K562 (cell line): Measurements from ENCODE around the gene TYW5. TPM values are rescaled to one million over a fixed set of nuclear protein-coding genes. Genes with fewer than 3 reads are reported as not detected.

Experiments
- ATAC-seq: fragments of 200-7000 bp; cut with Tn5 transposase; 3 replicates; pipeline ENCODE4 v1.9.1; 2020; ENCODE audit warnings: moderate library complexity
- BruUV-seq: library from RNA; stranded (reverse); fragments of 400-500 nt; replicated peaks from 2 replicates; lab custom pipeline; 2021; lab: Mats Ljungman, UMichigan
- CTCF ChIA-PET: fragments of 300-600 bp; formaldehyde crosslinking; extraction: SDS; loops from one replicate; lab custom pipeline; 2021; ENCODE audit warnings: low intra/inter-chr PET ratio; lab: Yijun Ruan, JAX
- POLR2A ChIA-PET: fragments of 300-600, 350-650 bp; sonication (Branson Sonifier 250); formaldehyde crosslinking; extraction: SDS; loops from one replicate; lab custom pipeline; 2021; ENCODE audit warnings: antibody characterized with exemption, inconsistent platforms; lab: Yijun Ruan, JAX
- DNase-seq, 4 experiments: peaks; one replicate each; pipeline versions ENCODE4 v3.0.0 to v3.0.0-alpha.2; 2011 to 2018; ENCODE audit warnings: low spot score in 3 of 4, mixed read lengths in 3 of 4; ENCODE audit errors: extremely low read depth in 1 of 4
- FAIRE-seq: peaks from 2 replicates; lab custom pipeline; 2011; peaks lifted over from hg19 to GRCh38; lab: Jason Lieb, UNC
- H2AFZ ChIP-seq: 2 replicates; pipeline ENCODE4 v1.6.0; 2011; ENCODE audit warnings: low read depth, low read length, control low read depth, inconsistent platforms
- H3K27ac ChIP-seq: fragments of 200-600 bp; 3 replicates; pipeline ENCODE4 v1.8.0; 2011; ENCODE audit warnings: low read depth, mild to moderate bottlenecking, control low read depth, inconsistent platforms, low read length, moderate library complexity, mixed read lengths; ENCODE audit errors: extremely low read depth
- H3K27me3 ChIP-seq, 2 experiments: fragments of 300-600 bp in 1 of 2; 2 replicates in 1 of 2; 3 replicates in 1 of 2; pipeline versions ENCODE4 v1.6.0 to v1.8.0; 2011; ENCODE audit warnings: inconsistent platforms in 2 of 2, low read length in 2 of 2, mild to moderate bottlenecking in 1 of 2, mixed read lengths in 1 of 2, moderate library complexity in 1 of 2; ENCODE audit not compliant: control insufficient read depth in 2 of 2, insufficient read depth in 2 of 2
- H3K36me3 ChIP-seq: fragments of 300-600 bp; 3 replicates; pipeline ENCODE4 v1.8.0; 2011; ENCODE audit warnings: mild to moderate bottlenecking, low read length, inconsistent platforms; ENCODE audit not compliant: control insufficient read depth, insufficient read depth
- H3K4me1 ChIP-seq, 2 experiments: fragments of 200-600 bp in 1 of 2; replicated peaks in 1 of 2; 2 replicates in 1 of 2; 3 replicates in 1 of 2; pipeline versions ENCODE4 v1.5.1 to v1.8.0; 2011; ENCODE audit warnings: inconsistent platforms in 2 of 2, low read length in 2 of 2, mild to moderate bottlenecking in 1 of 2, mixed read lengths in 1 of 2, moderate library complexity in 1 of 2; ENCODE audit not compliant: control insufficient read depth in 2 of 2, insufficient read depth in 2 of 2
- H3K4me2 ChIP-seq: 2 replicates; pipeline ENCODE4 v1.6.1; 2011; ENCODE audit warnings: low read length, control low read depth, inconsistent platforms, mixed read lengths; ENCODE audit not compliant: insufficient read depth
- H3K4me3 ChIP-seq: fragments of 200-600 bp; sonication (generic), shearing (Covaris generic); 2 replicates; pipeline ENCODE4 v1.5.1; 2016; ENCODE audit warnings: control low read depth, inconsistent platforms
- H3K79me2 ChIP-seq: fragments of 200-600 bp; 3 replicates; pipeline ENCODE4 v1.8.0; 2011; ENCODE audit warnings: low read length, inconsistent platforms; ENCODE audit not compliant: control insufficient read depth, insufficient read depth
- H3K9ac ChIP-seq, 2 experiments: 2 replicates each; pipeline versions ENCODE4 v1.6.0 to v1.6.1; 2011; ENCODE audit warnings: low read depth in 2 of 2, low read length in 2 of 2, control low read depth in 1 of 2, inconsistent platforms in 1 of 2, mild to moderate bottlenecking in 1 of 2, mixed read lengths in 1 of 2; ENCODE audit not compliant: insufficient read depth in 1 of 2
- H3K9me1 ChIP-seq: one replicate; pipeline ENCODE4 v1.6.0; 2011; ENCODE audit warnings: inconsistent platforms, mild to moderate bottlenecking, low read length, moderate library complexity; ENCODE audit not compliant: control insufficient read depth, insufficient read depth
- H3K9me3 ChIP-seq: replicated peaks from 2 replicates; pipeline ENCODE4 v1.5.1; 2011; ENCODE audit warnings: low read depth, low read length, inconsistent platforms; ENCODE audit not compliant: control insufficient read depth, insufficient read depth
- H4K20me1 ChIP-seq: replicated peaks from 2 replicates; pipeline ENCODE4 v1.6.1; 2011; ENCODE audit warnings: low read length, inconsistent platforms, mixed read lengths; ENCODE audit not compliant: control insufficient read depth, insufficient read depth
- DACH1 ChIP-seq: fragments of 450-650 bp; IDR thresholded peaks from 2 replicates; pipeline ENCODE4 v1.6.1; 2018; ENCODE audit not compliant: partially characterized antibody
- HMG20A ChIP-seq: fragments of 450-650 bp; formaldehyde crosslinking; conservative IDR thresholded peaks from 2 replicates; pipeline ENCODE4 v1.4.0; 2020; ENCODE audit warnings: mild to moderate bottlenecking, mixed read lengths
- MTA1 ChIP-seq: fragments of 450-650 bp; IDR thresholded peaks from 2 replicates; pipeline ENCODE4 v1.6.1; 2017; ENCODE audit warnings: borderline replicate concordance
- PHF21A ChIP-seq: fragments of 450-650 bp; IDR thresholded peaks from 2 replicates; pipeline ENCODE4 v1.6.1; 2017; ENCODE audit warnings: low read depth, borderline replicate concordance
- PHF8 ChIP-seq: fragments of 200-600 bp; sonication (generic); IDR thresholded peaks from 2 replicates; pipeline ENCODE4 v1.6.1; 2012; ENCODE audit warnings: mixed run types, mild to moderate bottlenecking, inconsistent platforms, low read length, moderate library complexity, borderline replicate concordance
- ZBTB17 ChIP-seq: fragments of 450-650 bp; formaldehyde crosslinking; IDR thresholded peaks from 2 replicates; pipeline ENCODE4 v1.4.0; 2020; ENCODE audit warnings: mild to moderate bottlenecking
- ZNF609 ChIP-seq: sonication (generic); formaldehyde crosslinking; IDR thresholded peaks from 2 replicates; pipeline ENCODE4 v1.8.1; 2023; ENCODE audit warnings: missing genetic modification reagents, mild to moderate bottlenecking, borderline replicate concordance
- WGBS: fragments of 100-300 bp; shearing (Covaris generic); methylation state at CpG from one replicate; pipeline ENCODE4 v1.1.6; 2016; ENCODE audit warnings: low coverage, mixed read lengths; ENCODE audit not compliant: insufficient coverage; ENCODE audit errors: missing lambda C conversion rate; 5-methylcytosine and 5-hydroxymethylcytosine counted together
- in situ Hi-C: fragments of 300-500 bp; cut with MboI; formaldehyde crosslinking; loops from 4 replicates; pipeline ENCODE4 v1.15.0; 2018; ENCODE audit warnings: inconsistent platforms, mixed read lengths
- intact Hi-C: fragments of 100-400 bp; cut with micrococcal nuclease; formaldehyde crosslinking; loops from 2 replicates; pipeline ENCODE4 v1.14.2; 2022
- polyA plus RNA-seq, 8 experiments: library from polyadenylated mRNA; depleted of rRNA in 4 of 8; stranded (reverse) in 5 of 8; unstranded in 3 of 8; fragments of >200 nt; fragmentation: Nextera tagmentation in 2 of 8; fragmentation: Illumina TruSeq in 1 of 8; extraction: Ambion mirVana in 2 of 8; extraction: Trizol in 1 of 8; gene quantifications; 2 replicates each; pipeline versions ENCODE4 v1.2.1 to v1.2.3, GENCODE V29; 2011 to 2014; ENCODE audit warnings: inconsistent platforms in 1 of 8, missing spikeins in 1 of 8
- total RNA-seq, 7 experiments: library from RNA; depleted of rRNA in 6 of 7; stranded (reverse); fragments of >200 nt in 6 of 7; fragmentation: Illumina TruSeq in 2 of 7; extraction: Trizol in 2 of 7; gene quantifications; 2 replicates each; pipeline versions ENCODE4 v1.2.1 to v1.2.3, GENCODE V29; 2011 to 2021; ENCODE audit warnings: low replicate concordance in 1 of 7

The TYW5 gene
- total and polyA plus RNA-seq, 9 of the 15 experiments (the other 6 are each of a cell fraction or from before 2014, with no cell fraction given) = 3.6 to 7.7 (median 4.6) TPM

GRCh38 chr2:199946196-199946595, 9.1 kb downstream of the TYW5 start:
- POLR2A ChIA-PET = no interaction called here
- BruUV-seq = no TSS peak
- ATAC-seq = no peak

More at GRCh38 chr2:199946196-199946595, 9.1 kb downstream of the TYW5 start:
- H3K4me2 ChIP-seq = no peak overlapping the region
- H3K27me3 ChIP-seq = no peaks in the 10 kb centered on the region
- no peak for FAIRE-seq
- no peaks in the 10 kb centered on the region for H3K9me1 ChIP-seq
- DNase-seq = no peak
- no peak overlapping the region for H3K9ac ChIP-seq
- H3K4me1 ChIP-seq = no peaks in the 10 kb centered on the region
- WGBS = 73% methylated on average over 1 of the region's 1 CpG
- H3K27ac ChIP-seq = no peak overlapping the region
- H3K79me2 ChIP-seq = peaks cover 18% of the 10 kb centered on the region; the same call in 1 of the 3 replicates
- in situ Hi-C loops (no loop called here), intact Hi-C loops (loop anchor here (10.0 kb wide), 1 partner anchor 1631 kb away; no protein-coding TSS in a partner anchor)
- TF ChIP-seq DACH1 (no peak), HMG20A (CRISPR knock-in tag) (no peak), ZBTB17 (CRISPR knock-in tag) (no peak), MTA1 (no peak), ZNF609 (CRISPR knock-in tag) (no peak), PHF8 (no peak), PHF21A (no peak)
- peaks cover 68% of the 10 kb centered on the region for H3K36me3 ChIP-seq
- H4K20me1 ChIP-seq = no peaks in the 10 kb centered on the region
- H2AFZ ChIP-seq = no peak overlapping the region
- H3K4me3 ChIP-seq = no peak overlapping the region
- CTCF ChIA-PET = no interaction called here
- H3K9me3 ChIP-seq = no peaks in the 10 kb centered on the region
